HepG2 (cell line): ENCODE results near the gene TOMM20. TPM values are rescaled to one million over a fixed set of nuclear protein-coding genes. Genes with fewer than 3 reads are reported as not detected.
A peak's percentile ranks its signal among the peaks of the same experiment; 100 is the strongest.

Source experiments
- ATAC-seq: fragments of 200-7000 bp; cut with Tn5 transposase; 3 replicates; pipeline ENCODE4 v1.9.1; 2020; ENCODE audit warnings: mild to moderate bottlenecking, moderate library complexity
- BruUV-seq: library from RNA; stranded (reverse); fragments of 400-500 nt; replicated peaks from 2 replicates; lab custom pipeline; 2021; lab: Mats Ljungman, UMichigan
- CTCF ChIA-PET: fragments of 300-600 bp; formaldehyde crosslinking; extraction: SDS; loops from one replicate; lab custom pipeline; 2021; ENCODE audit warnings: low total read pairs, inconsistent platforms, low intra/inter-chr PET ratio; lab: Yijun Ruan, JAX
- POLR2A ChIA-PET: fragments of 350-600 bp; sonication (Branson Sonifier 250); formaldehyde crosslinking; loops from one replicate; lab custom pipeline; 2020; ENCODE audit warnings: antibody characterized with exemption, inconsistent platforms; lab: Yijun Ruan, JAX
- DNase-seq: peaks from one replicate; pipeline ENCODE4 v3.0.0-alpha.2; 2015; ENCODE audit warnings: low spot score
- FAIRE-seq: peaks from 3 replicates; lab custom pipeline; 2011; peaks lifted over from hg19 to GRCh38; lab: Jason Lieb, UNC
- H2AFZ ChIP-seq: one replicate; pipeline ENCODE4 v1.6.1; 2011; ENCODE audit warnings: low read length, inconsistent platforms
- H3K27ac ChIP-seq: fragments of 300-600 bp; 3 replicates; pipeline ENCODE4 v1.8.0; 2011; ENCODE audit warnings: mixed run types, mild to moderate bottlenecking, mixed read lengths, low read length, inconsistent platforms; ENCODE audit not compliant: insufficient read depth; ENCODE audit errors: extremely low read length
- H3K27me3 ChIP-seq, 2 experiments: fragments of 200-600 bp in 1 of 2; 2 replicates in 1 of 2; 3 replicates in 1 of 2; pipeline versions ENCODE4 v1.6.0 to v1.8.0; 2011; ENCODE audit warnings: low read length in 2 of 2, mild to moderate bottlenecking in 2 of 2, moderate library complexity in 2 of 2, inconsistent platforms in 1 of 2; ENCODE audit not compliant: insufficient read depth in 2 of 2, control insufficient read depth in 1 of 2
- H3K36me3 ChIP-seq, 2 experiments: fragments of 200-600 bp in 1 of 2; replicated peaks in 1 of 2; 2 replicates in 1 of 2; 3 replicates in 1 of 2; pipeline versions ENCODE4 v1.5.1 to v1.8.0; 2011; ENCODE audit warnings: low read length in 2 of 2, inconsistent platforms in 1 of 2; ENCODE audit not compliant: insufficient read depth in 2 of 2, control insufficient read depth in 1 of 2
- H3K4me1 ChIP-seq: 2 replicates; pipeline ENCODE4 v1.5.1; 2012; ENCODE audit warnings: low read length, inconsistent platforms; ENCODE audit not compliant: insufficient read depth
- H3K4me2 ChIP-seq: 2 replicates; pipeline ENCODE4 v1.6.0; 2011; ENCODE audit warnings: low read depth, low read length, inconsistent platforms
- H3K4me3 ChIP-seq, 3 experiments: fragments of 200-600 bp in 1 of 3; sonication (generic), shearing (Covaris generic) in 1 of 3; replicated peaks in 1 of 3; 2 replicates each; pipeline ENCODE4 v1.5.1; 2011 to 2016; ENCODE audit warnings: low read length in 3 of 3, inconsistent platforms in 2 of 3, low read depth in 2 of 3, mild to moderate bottlenecking in 2 of 3, control low read depth in 1 of 3, mixed read lengths in 1 of 3; ENCODE audit not compliant: insufficient read depth in 1 of 3
- H3K79me2 ChIP-seq: one replicate; pipeline ENCODE4 v1.6.1; 2011; ENCODE audit warnings: low read length, inconsistent platforms; ENCODE audit not compliant: insufficient read depth
- H3K9ac ChIP-seq: 2 replicates; pipeline ENCODE4 v1.6.0; 2011; ENCODE audit warnings: mild to moderate bottlenecking, low read depth, low read length, inconsistent platforms; ENCODE audit not compliant: insufficient read depth
- H3K9me3 ChIP-seq: 2 replicates; pipeline ENCODE4 v1.5.1; 2012; ENCODE audit warnings: mild to moderate bottlenecking, low read length
- H4K20me1 ChIP-seq: 2 replicates; pipeline ENCODE4 v1.6.0; 2011; ENCODE audit warnings: inconsistent platforms, mild to moderate bottlenecking, low read length, moderate library complexity; ENCODE audit not compliant: insufficient read depth
- HNF4A ChIP-seq: sonication (generic); formaldehyde crosslinking; IDR thresholded peaks from 2 replicates; pipeline ENCODE4 v1.4.0; 2020; ENCODE audit warnings: missing genetic modification reagents
- MYC ChIP-seq: sonication (generic); formaldehyde crosslinking; IDR thresholded peaks from 2 replicates; pipeline ENCODE4 v1.9.0; 2021; ENCODE audit warnings: missing genetic modification reagents, borderline replicate concordance
- POGZ ChIP-seq: sonication (generic); formaldehyde crosslinking; IDR thresholded peaks from 2 replicates; pipeline ENCODE4 v1.4.0; 2020; ENCODE audit warnings: mild to moderate bottlenecking, missing genetic modification reagents
- RBFOX2 ChIP-seq: fragments of 200-400 bp; formaldehyde crosslinking; IDR thresholded peaks from 2 replicates; pipeline ENCODE4 v1.6.1; 2017; ENCODE audit warnings: low read depth, mild to moderate bottlenecking, low read length
- SALL1 ChIP-seq: sonication (generic); formaldehyde crosslinking; IDR thresholded peaks from 2 replicates; pipeline ENCODE4 v1.8.0; 2022; ENCODE audit warnings: mild to moderate bottlenecking, missing genetic modification reagents
- ZBTB40 ChIP-seq, 2 experiments: fragments of 450-650 bp in 1 of 2; sonication (generic) in 1 of 2; formaldehyde crosslinking in 1 of 2; IDR thresholded peaks; 2 replicates each; pipeline versions ENCODE4 v1.6.1 to v1.8.0; 2016 to 2022; ENCODE audit warnings: antibody characterized with exemption in 1 of 2, mild to moderate bottlenecking in 1 of 2, missing genetic modification reagents in 1 of 2
- ZNF451 ChIP-seq: sonication (generic); formaldehyde crosslinking; IDR thresholded peaks from 2 replicates; pipeline ENCODE4 v1.5.0; 2020; ENCODE audit warnings: mild to moderate bottlenecking, missing genetic modification reagents
- ZNF513 ChIP-seq: sonication (generic); formaldehyde crosslinking; conservative IDR thresholded peaks from 2 replicates; pipeline ENCODE4 v1.5.0; 2020; ENCODE audit warnings: missing genetic modification reagents
- WGBS: methylation state at CpG from one replicate; pipeline ENCODE4 v1.1.6; 2017; ENCODE audit warnings: low lambda C conversion rate; 5-methylcytosine and 5-hydroxymethylcytosine counted together
- in situ Hi-C: cut with HindIII; loops from 2 replicates; pipeline ENCODE4 v1.10.0; 2017; ENCODE audit warnings: low pct_unique_long_range_greater_than_20kb; ENCODE audit not compliant: extremely low pct_ligation_motif_present
- intact Hi-C: fragments of 100-400 bp; cut with micrococcal nuclease; formaldehyde crosslinking; loops from one replicate; pipeline ENCODE4 v1.10.0; 2022; ENCODE audit not compliant: unreplicated experiment
- polyA plus RNA-seq, 8 experiments: library from polyadenylated mRNA; depleted of rRNA in 3 of 8; stranded (reverse) in 7 of 8; unstranded in 1 of 8; fragments of >200 nt; fragmentation: Illumina TruSeq in 4 of 8; extraction: Trizol in 4 of 8; gene quantifications; 2 replicates each; pipeline versions ENCODE4 v1.2.1 to v1.2.3, GENCODE V29; 2011 to 2016; ENCODE audit warnings: low read depth in 4 of 8, missing spikeins in 1 of 8, mixed read lengths in 1 of 8; ENCODE audit not compliant: insufficient read depth in 1 of 8
- total RNA-seq, 5 experiments: library from RNA; depleted of rRNA; stranded (reverse); fragments of >200 nt; fragmentation: Illumina TruSeq; extraction: Trizol; gene quantifications; 2 replicates each; pipeline ENCODE4 v1.2.3, GENCODE V29; 2016; ENCODE audit warnings: low read depth in 1 of 5
- TF ChIP-seq, protein P1 (sequence below): sonication (generic); formaldehyde crosslinking; IDR thresholded peaks from 2 replicates; pipeline ENCODE4 v1.5.0; 2020; ENCODE audit warnings: mild to moderate bottlenecking, missing genetic modification reagents

Gene TOMM20
- total and polyA plus RNA-seq, 2 of the 13 experiments (the other 11 are each of a cell fraction or from before 2014, with no cell fraction given): 153 to 376 TPM

- POLR2A ChIA-PET: interaction anchor here (0.7 to 9.6 kb wide), 19 partner anchors 8 to 475 kb away, joined by 3 to 309 read pairs (median 32); partner anchors contain the start of gene IRF2BP2
- peak; percentile 2; the same call in 1 of the 2 replicates for TF ChIP-seq SALL1 (CRISPR knock-in tag)
- TF ChIP-seq RBFOX2: no peak
- no peak for TF ChIP-seq ZNF513 (CRISPR knock-in tag)
- TF ChIP-seq ZBTB40 (IDR thresholded peaks at IDR 0.05): no peak
- TF ChIP-seq ZBTB40 (CRISPR knock-in tag; IDR thresholded peaks at IDR 0.05): no peak; the same call in 1 of the 2 replicates
- TF ChIP-seq POGZ (CRISPR knock-in tag): peak; percentile 2
- no peak for TF ChIP-seq MYC (CRISPR knock-in tag)
- TF ChIP-seq, protein P1, sequence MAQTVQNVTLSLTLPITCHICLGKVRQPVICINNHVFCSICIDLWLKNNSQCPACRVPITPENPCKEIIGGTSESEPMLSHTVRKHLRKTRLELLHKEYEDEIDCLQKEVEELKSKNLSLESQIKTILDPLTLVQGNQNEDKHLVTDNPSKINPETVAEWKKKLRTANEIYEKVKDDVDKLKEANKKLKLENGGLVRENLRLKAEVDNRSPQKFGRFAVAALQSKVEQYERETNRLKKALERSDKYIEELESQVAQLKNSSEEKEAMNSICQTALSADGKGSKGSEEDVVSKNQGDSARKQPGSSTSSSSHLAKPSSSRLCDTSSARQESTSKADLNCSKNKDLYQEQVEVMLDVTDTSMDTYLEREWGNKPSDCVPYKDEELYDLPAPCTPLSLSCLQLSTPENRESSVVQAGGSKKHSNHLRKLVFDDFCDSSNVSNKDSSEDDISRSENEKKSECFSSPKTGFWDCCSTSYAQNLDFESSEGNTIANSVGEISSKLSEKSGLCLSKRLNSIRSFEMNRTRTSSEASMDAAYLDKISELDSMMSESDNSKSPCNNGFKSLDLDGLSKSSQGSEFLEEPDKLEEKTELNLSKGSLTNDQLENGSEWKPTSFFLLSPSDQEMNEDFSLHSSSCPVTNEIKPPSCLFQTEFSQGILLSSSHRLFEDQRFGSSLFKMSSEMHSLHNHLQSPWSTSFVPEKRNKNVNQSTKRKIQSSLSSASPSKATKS (CRISPR knock-in tag): peak; percentile 18; the same call in 1 of the 2 replicates
- peak; percentile 34; the same call in 1 of the 2 replicates for TF ChIP-seq HNF4A
- no peak for TF ChIP-seq ZNF451 (CRISPR knock-in tag)
These were observed 52.8 kb downstream of the TOMM20 start for GRCh38 chr1:235075777-235076308.

More at GRCh38 chr1:235075777-235076308, 52.8 kb downstream of the TOMM20 start:
- peak overlapping the region; percentile 56 to 82 (median 58) for H3K4me3 ChIP-seq
- H3K27me3 ChIP-seq: no peaks in the 10 kb centered on the region; a peak in 1 of 5 replicates
- peak overlapping the region; percentile 99 for H3K27ac ChIP-seq
- H3K4me1 ChIP-seq: peaks cover 86% of the 10 kb centered on the region
- no peaks in the 10 kb centered on the region for H3K9me3 ChIP-seq
- 35% methylated on average over 8 of the region's 8 CpGs for WGBS
- no peaks in the 10 kb centered on the region for H3K36me3 ChIP-seq
- ATAC-seq (no peak), FAIRE-seq (no peak), DNase-seq (peak; percentile 62)
- CTCF ChIA-PET: no interaction called here
- BruUV-seq: no TSS peak
- no peak overlapping the region for H2AFZ ChIP-seq
- H3K4me2 ChIP-seq: peak overlapping the region; percentile 98
- peaks cover 14% of the 10 kb centered on the region for H3K79me2 ChIP-seq
- intact Hi-C loops: no loop called here
- peak overlapping the region; percentile 97 for H3K9ac ChIP-seq
- H4K20me1 ChIP-seq: no peaks in the 10 kb centered on the region
- in situ Hi-C loops: no loop called here
